Spinal cord (tissue), 4 donors: Measurements from ENCODE around the gene ARMC9. TPM values are rescaled to one million over a fixed set of nuclear protein-coding genes. Genes with fewer than 3 reads are reported as not detected.

Experiments
- polyA plus RNA-seq, 2 donors: library from polyadenylated mRNA; unstranded; fragments of 120-200 nt; gene quantifications; one replicate each; pipeline ENCODE4 v1.2.1, GENCODE V29; 2013; ENCODE audit not compliant: insufficient read length in 2 of 2
- small RNA-seq: library from RNA; depleted of rRNA; stranded (forward); fragments of <200 nt; gene quantifications from one replicate; pipeline ENCODE3, GENCODE V24; 2014; ENCODE audit warnings: low replicate concordance
- total RNA-seq, 2 donors: library from RNA; depleted of rRNA in 1 of 2; stranded (reverse); fragments of 120-200 nt in 1 of 2; fragments of >200 nt in 1 of 2; gene quantifications; one replicate each; pipeline versions ENCODE4 v1.2.3 to v1.2.4, GENCODE V29; 2013 to 2014

Gene ARMC9
- total and polyA plus RNA-seq, 4 donors, result 14.4 to 27.6 (median 21.3) TPM

Small RNA genes lying within 50 kb of the gene (small RNA-seq; reads per million reads assigned to genes)
- not detected for gene AC018738.1
- gene MIR4777, result not detected

Other genes starting within 250 kb of the ARMC9 start
- not detected for gene SPATA3, start 202.5 kb upstream of the ARMC9 start, total RNA-seq
- not detected for gene SPATA3, start 202.5 kb upstream of the ARMC9 start, polyA plus RNA-seq
- 10 to 100 TPM; 23.0 to 23.6 TPM for gene C2orf72, start 161.1 kb upstream of the ARMC9 start, total RNA-seq
- 10 to 100 TPM; 67.4 to 67.6 TPM for gene C2orf72, start 161.1 kb upstream of the ARMC9 start, polyA plus RNA-seq
- gene PSMD1, start 141.8 kb upstream of the ARMC9 start, total RNA-seq, result 100 to 1,000 TPM; 106 to 117 TPM
- 100 to 1,000 TPM; 101 to 102 TPM for gene PSMD1, start 141.8 kb upstream of the ARMC9 start, polyA plus RNA-seq
- 1 to 10 TPM in 1 of 2 donors, under 1 TPM in 1; 0.40 to 1.1 TPM for gene HTR2B, start 73.6 kb upstream of the ARMC9 start, total RNA-seq
- gene HTR2B, start 73.6 kb upstream of the ARMC9 start, polyA plus RNA-seq, result under 1 TPM; 0.16 to 0.26 TPM
- gene B3GNT7, start 197.1 kb downstream of the ARMC9 start, total RNA-seq, result 1 to 10 TPM; 5.2 to 5.9 TPM
- 10 to 100 TPM; 12.4 to 13.1 TPM for gene B3GNT7, start 197.1 kb downstream of the ARMC9 start, polyA plus RNA-seq